GM12878 (cell line): Measurements from ENCODE around the gene DUS1L. TPM values are rescaled to one million over a fixed set of nuclear protein-coding genes. Genes with fewer than 3 reads are reported as not detected.
A peak's percentile ranks its signal among the peaks of the same experiment; 100 is the strongest.

Source experiments
- ATAC-seq: fragments of 200-7000 bp; cut with Tn5 transposase; 3 replicates; pipeline ENCODE4 v1.9.1; 2020; ENCODE audit warnings: mild to moderate bottlenecking, moderate library complexity
- BruUV-seq: library from RNA; stranded (reverse); fragments of 400-500 nt; replicated peaks from 2 replicates; lab custom pipeline; 2021; lab: Mats Ljungman, UMichigan
- CTCF ChIA-PET: fragments of 300-600 bp; sonication (Branson Sonifier 250); formaldehyde crosslinking; extraction: SDS; loops from one replicate; lab custom pipeline; 2021; ENCODE audit warnings: inconsistent platforms; lab: Yijun Ruan, JAX
- POLR2A ChIA-PET: fragments of 350-600 bp; formaldehyde crosslinking; extraction: SDS; loops from one replicate; lab custom pipeline; 2021; ENCODE audit warnings: inconsistent platforms; lab: Charles Lee
- RAD21 ChIA-PET: fragments of 300-600 bp; sonication (Branson Sonifier 250); formaldehyde crosslinking; loops from one replicate; lab custom pipeline; 2023; ENCODE audit warnings: antibody characterized with exemption; ENCODE audit not compliant: unreplicated experiment; lab: Charles Lee
- SMC1A ChIA-PET: fragments of 300-600 bp; sonication (Branson Sonifier 250); formaldehyde crosslinking; loops from one replicate; lab custom pipeline; 2023; ENCODE audit not compliant: unreplicated experiment, uncharacterized antibody; lab: Charles Lee
- DNase-seq: peaks from one replicate; pipeline ENCODE4 v3.0.0-alpha.2; 2011; ENCODE audit warnings: low read depth, low spot score
- FAIRE-seq: peaks from 3 replicates; lab custom pipeline; 2011; peaks lifted over from hg19 to GRCh38; lab: Jason Lieb, UNC
- H2AFZ ChIP-seq: 2 replicates; pipeline ENCODE4 v1.6.0; 2011; ENCODE audit warnings: low read depth, low read length, control low read depth; ENCODE audit not compliant: control insufficient read depth
- H3K27ac ChIP-seq: 2 replicates; pipeline ENCODE4 v1.5.1; 2011; ENCODE audit warnings: control low read depth; ENCODE audit not compliant: control insufficient read depth, insufficient read depth
- H3K27me3 ChIP-seq, 2 experiments: replicated peaks in 1 of 2; 2 replicates each; pipeline versions ENCODE4 v1.6.0 to v1.6.1; 2011; ENCODE audit warnings: low read length in 1 of 2; ENCODE audit not compliant: control insufficient read depth in 2 of 2, insufficient read depth in 2 of 2
- H3K36me3 ChIP-seq, 2 experiments: 2 replicates each; pipeline ENCODE4 v1.5.1; 2011; ENCODE audit warnings: low read length in 1 of 2; ENCODE audit not compliant: control insufficient read depth in 2 of 2, insufficient read depth in 2 of 2
- H3K4me1 ChIP-seq: 2 replicates; pipeline ENCODE4 v1.6.1; 2011; ENCODE audit warnings: mild to moderate bottlenecking, low read length, moderate library complexity, mixed read lengths; ENCODE audit not compliant: control insufficient read depth, insufficient read depth
- H3K4me2 ChIP-seq: 2 replicates; pipeline ENCODE4 v1.6.0; 2011; ENCODE audit warnings: control low read depth; ENCODE audit not compliant: control insufficient read depth, insufficient read depth
- H3K4me3 ChIP-seq: fragments of 200-600 bp; sonication (generic); 2 replicates; pipeline ENCODE4 v1.5.1; 2016
- H3K79me2 ChIP-seq: 2 replicates; pipeline ENCODE4 v1.6.0; 2011; ENCODE audit warnings: low read length; ENCODE audit not compliant: control insufficient read depth, insufficient read depth
- H3K9ac ChIP-seq: 2 replicates; pipeline ENCODE4 v1.8.0; 2011; ENCODE audit warnings: low read length, control low read depth, mixed read lengths; ENCODE audit not compliant: control insufficient read depth, insufficient read depth
- H3K9me3 ChIP-seq: replicated peaks from 3 replicates; pipeline ENCODE4 v1.5.1; 2011; ENCODE audit warnings: mild to moderate bottlenecking, low read length; ENCODE audit not compliant: control insufficient read depth, insufficient read depth
- H4K20me1 ChIP-seq: 2 replicates; pipeline ENCODE4 v1.6.0; 2011; ENCODE audit not compliant: control insufficient read depth, insufficient read depth
- CBX3 ChIP-seq: fragments of 200-600 bp; sonication (generic); IDR thresholded peaks from 2 replicates; pipeline ENCODE4 v1.6.1; 2016; ENCODE audit warnings: low read depth, borderline replicate concordance
- CHD1 ChIP-seq: IDR thresholded peaks from 2 replicates; pipeline ENCODE4 v1.6.1; 2012; ENCODE audit warnings: low read depth, low read length, improper control_type of control experiment
- HDAC6 ChIP-seq: fragments of 200-600 bp; sonication (generic); IDR thresholded peaks from one replicate; pipeline ENCODE4 v1.8.0; 2017; ENCODE audit warnings: antibody characterized with exemption; ENCODE audit not compliant: unreplicated experiment
- KLF5 ChIP-seq: fragments of 450-650 bp; IDR thresholded peaks from 2 replicates; pipeline ENCODE4 v1.6.1; 2014; ENCODE audit warnings: mild to moderate bottlenecking; ENCODE audit not compliant: partially characterized antibody
- NFYB ChIP-seq: IDR thresholded peaks from 2 replicates; pipeline ENCODE4 v1.6.1; 2011; ENCODE audit warnings: low read depth, mild to moderate bottlenecking, low read length, improper control_type of control experiment, moderate library complexity; ENCODE audit not compliant: insufficient read depth
- RELA ChIP-seq: fragments of 450-650 bp; IDR thresholded peaks from 2 replicates; pipeline ENCODE4 v1.8.0; 2014; ENCODE audit warnings: borderline replicate concordance; ENCODE audit not compliant: partially characterized antibody
- SREBF2 ChIP-seq: IDR thresholded peaks from 2 replicates; pipeline ENCODE4 v1.6.1; 2012; ENCODE audit warnings: mild to moderate bottlenecking, low read length
- SUPT20H ChIP-seq: IDR thresholded peaks from 2 replicates; pipeline ENCODE4 v1.6.1; 2011; ENCODE audit warnings: low read depth, mild to moderate bottlenecking, low read length, moderate library complexity, borderline replicate concordance; ENCODE audit not compliant: control insufficient read depth
- WGBS: methylation state at CpG from one replicate; pipeline ENCODE4 v1.1.6; 2016; ENCODE audit warnings: low lambda C conversion rate; ENCODE audit not compliant: insufficient replicate concordance, insufficient coverage; ENCODE audit errors: missing lambda C conversion rate; 5-methylcytosine and 5-hydroxymethylcytosine counted together
- in situ Hi-C: fragments of 300-500 bp; cut with MboI; formaldehyde crosslinking; loops from 9 replicates; pipeline ENCODE4 v1.14.3; 2018; ENCODE audit warnings: mixed read lengths
- intact Hi-C: fragments of 100-400 bp; cut with micrococcal nuclease; formaldehyde crosslinking; loops from one replicate; pipeline ENCODE4 v1.14.2; 2022; ENCODE audit not compliant: unreplicated experiment
- polyA plus RNA-seq, 11 experiments: library from polyadenylated mRNA; depleted of rRNA in 4 of 11; unstranded in 6 of 11; stranded (reverse) in 5 of 11; fragments of >200 nt; fragmentation: Nextera tagmentation in 4 of 11; fragmentation: Illumina TruSeq in 1 of 11; extraction: Ambion mirVana in 4 of 11; extraction: Trizol in 1 of 11; gene quantifications; 1 replicate in 1 of 11; 2 replicates in 10 of 11; pipeline versions ENCODE4 v1.2.1 to v1.2.3, GENCODE V29; 2011 to 2016; ENCODE audit warnings: inconsistent platforms in 2 of 11, missing spikeins in 2 of 11, low read depth in 1 of 11
- total RNA-seq, 4 experiments: library from RNA; depleted of rRNA in 3 of 4; stranded (reverse); fragments of >200 nt in 3 of 4; fragmentation: Illumina TruSeq in 1 of 4; extraction: Trizol in 1 of 4; gene quantifications; 2 replicates each; pipeline versions ENCODE4 v1.2.1 to v1.2.3, GENCODE V29; 2013 to 2021
- TF ChIP-seq, protein P1 (sequence below): IDR thresholded peaks from 2 replicates; pipeline ENCODE4 v1.6.1; 2011; ENCODE audit warnings: low read depth, mild to moderate bottlenecking, low read length, moderate library complexity, borderline replicate concordance; ENCODE audit errors: extremely low read depth
- TF ChIP-seq, protein P2 (sequence below): fragments of 450-650 bp; IDR thresholded peaks from 2 replicates; pipeline ENCODE4 v1.6.1; 2016; ENCODE audit warnings: mild to moderate bottlenecking, moderate library complexity, borderline replicate concordance

Gene DUS1L
- total and polyA plus RNA-seq, 10 of the 15 experiments (the other 5 are each of a cell fraction or from before 2014, with no cell fraction given), result 6.1 to 157 (median 44.5) TPM

DNA sequence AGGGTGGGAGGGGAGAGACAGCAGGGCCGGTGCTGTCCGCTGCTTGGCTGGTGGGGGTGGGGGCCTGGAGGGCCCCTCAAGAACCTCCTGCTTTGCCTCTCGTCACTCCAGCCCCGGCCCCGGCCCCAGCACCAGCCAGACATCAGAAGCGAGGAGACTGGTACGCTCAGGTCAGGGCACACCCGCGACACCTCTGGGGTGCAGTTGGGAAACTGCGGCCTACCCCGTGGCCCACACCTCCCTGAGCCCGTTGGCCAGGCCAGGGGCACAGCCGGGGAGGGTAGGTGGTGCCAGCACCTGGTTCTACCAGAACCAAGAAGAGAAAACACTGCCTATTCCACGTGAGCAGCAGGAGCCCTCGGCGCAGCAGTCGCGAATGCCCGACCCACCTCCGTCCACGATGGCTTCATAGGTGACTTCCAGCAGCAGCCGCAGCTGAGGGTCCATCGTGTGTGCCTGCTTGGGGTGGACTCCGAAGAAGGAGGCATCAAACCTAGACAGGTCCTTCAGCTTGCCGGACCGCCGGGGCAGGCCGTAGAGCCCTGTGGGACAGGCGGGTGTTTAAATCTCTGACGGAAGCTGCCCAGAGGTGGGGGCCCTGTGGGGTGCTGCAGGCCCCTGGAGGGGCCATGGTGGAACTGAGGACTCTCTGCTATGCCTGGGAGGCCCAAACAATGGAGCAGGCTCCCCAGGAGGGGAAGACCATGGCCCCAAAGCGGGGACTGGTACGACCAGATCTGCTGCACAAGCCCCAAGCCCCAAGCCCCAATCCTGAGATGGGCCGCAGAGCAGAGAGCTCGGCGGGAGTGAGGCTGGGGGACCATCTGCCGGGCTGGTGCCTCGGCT, 29.6 kb upstream of the DUS1L start:
- TF ChIP-seq, protein P1, sequence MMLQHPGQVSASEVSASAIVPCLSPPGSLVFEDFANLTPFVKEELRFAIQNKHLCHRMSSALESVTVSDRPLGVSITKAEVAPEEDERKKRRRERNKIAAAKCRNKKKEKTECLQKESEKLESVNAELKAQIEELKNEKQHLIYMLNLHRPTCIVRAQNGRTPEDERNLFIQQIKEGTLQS, result no peak
- TF ChIP-seq CHD1 (no peak), HDAC6 (no peak), RELA (no peak), CBX3 (no peak), KLF5 (no peak), NFYB (no peak), SUPT20H (no peak), SREBF2 (no peak)
- TF ChIP-seq, protein P2, sequence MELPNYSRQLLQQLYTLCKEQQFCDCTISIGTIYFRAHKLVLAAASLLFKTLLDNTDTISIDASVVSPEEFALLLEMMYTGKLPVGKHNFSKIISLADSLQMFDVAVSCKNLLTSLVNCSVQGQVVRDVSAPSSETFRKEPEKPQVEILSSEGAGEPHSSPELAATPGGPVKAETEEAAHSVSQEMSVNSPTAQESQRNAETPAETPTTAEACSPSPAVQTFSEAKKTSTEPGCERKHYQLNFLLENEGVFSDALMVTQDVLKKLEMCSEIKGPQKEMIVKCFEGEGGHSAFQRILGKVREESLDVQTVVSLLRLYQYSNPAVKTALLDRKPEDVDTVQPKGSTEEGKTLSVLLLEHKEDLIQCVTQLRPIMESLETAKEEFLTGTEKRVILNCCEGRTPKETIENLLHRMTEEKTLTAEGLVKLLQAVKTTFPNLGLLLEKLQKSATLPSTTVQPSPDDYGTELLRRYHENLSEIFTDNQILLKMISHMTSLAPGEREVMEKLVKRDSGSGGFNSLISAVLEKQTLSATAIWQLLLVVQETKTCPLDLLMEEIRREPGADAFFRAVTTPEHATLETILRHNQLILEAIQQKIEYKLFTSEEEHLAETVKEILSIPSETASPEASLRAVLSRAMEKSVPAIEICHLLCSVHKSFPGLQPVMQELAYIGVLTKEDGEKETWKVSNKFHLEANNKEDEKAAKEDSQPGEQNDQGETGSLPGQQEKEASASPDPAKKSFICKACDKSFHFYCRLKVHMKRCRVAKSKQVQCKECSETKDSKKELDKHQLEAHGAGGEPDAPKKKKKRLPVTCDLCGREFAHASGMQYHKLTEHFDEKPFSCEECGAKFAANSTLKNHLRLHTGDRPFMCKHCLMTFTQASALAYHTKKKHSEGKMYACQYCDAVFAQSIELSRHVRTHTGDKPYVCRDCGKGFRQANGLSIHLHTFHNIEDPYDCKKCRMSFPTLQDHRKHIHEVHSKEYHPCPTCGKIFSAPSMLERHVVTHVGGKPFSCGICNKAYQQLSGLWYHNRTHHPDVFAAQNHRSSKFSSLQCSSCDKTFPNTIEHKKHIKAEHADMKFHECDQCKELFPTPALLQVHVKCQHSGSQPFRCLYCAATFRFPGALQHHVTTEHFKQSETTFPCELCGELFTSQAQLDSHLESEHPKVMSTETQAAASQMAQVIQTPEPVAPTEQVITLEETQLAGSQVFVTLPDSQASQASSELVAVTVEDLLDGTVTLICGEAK, result no peak
- POLR2A ChIA-PET, result interaction anchor here (0.5 to 1.1 kb wide), 4 partner anchors 11 to 237 kb away, joined by 3 to 7 read pairs (median 6); no protein-coding TSS in a partner anchor
- Histone ChIP-seq H3K27ac (no peak overlapping the region), H3K4me3 (peak overlapping the region; percentile 92; the same call in 1 of the 2 replicates), H3K27me3 (no peaks in the 10 kb centered on the region), H3K9ac (no peak overlapping the region), H4K20me1 (no peaks in the 10 kb centered on the region; the same call in 1 of the 2 replicates), H3K9me3 (no peaks in the 10 kb centered on the region), H3K36me3 (peaks cover 12 to 41% of the 10 kb centered on the region in 2 experiments), H3K4me1 (peaks cover 15% of the 10 kb centered on the region), H2AFZ (no peak overlapping the region), H3K79me2 (peaks cover 44% of the 10 kb centered on the region), H3K4me2 (peak overlapping the region; percentile 87; the same call in 1 of the 2 replicates)
- ATAC-seq (no peak), FAIRE-seq (no peak), DNase-seq (no peak)
- RAD21 ChIA-PET, result no interaction called here
- 92% methylated on average over 36 of the region's 37 CpGs for WGBS
- CTCF ChIA-PET, result no interaction called here
- in situ Hi-C loops (no loop called here), intact Hi-C loops (loop anchor here (5.0 kb wide), 2 partner anchors 43 to 58 kb away; partner anchors contain the start of genes DCXR, GPS1 and RFNG)
- no TSS peak for BruUV-seq
- SMC1A ChIA-PET, result no interaction called here
